Measurements from ENCODE around the gene SPINK1.

The SPINK1 gene

GRCh38 chr5:147784146-147784987 is 47.1 kb downstream of the SPINK1 start:
- CTCF ChIA-PET: interaction anchor here (1.5 kb wide), 1 partner anchor 61 kb away, joined by 3 read pairs; no protein-coding TSS in a partner anchor
- no peaks in the 10 kb centered on the region for H3K9me3 ChIP-seq (ENCODE audit: control extremely low read depth in 1 of 5, control insufficient read depth in 4 of 5, insufficient read depth in 2 of 5, low read depth in 1 of 5, low read length in 4 of 5)
- H3K27ac ChIP-seq (ENCODE audit: insufficient read depth in 1 of 2, low read depth in 1 of 2, low read length in 2 of 2, poor library complexity in 1 of 2, severe bottlenecking in 2 of 2): no peak overlapping the region
- POLR2A ChIA-PET: no interaction called here
- no peaks in the 10 kb centered on the region for H3K36me3 ChIP-seq (ENCODE audit: control insufficient read depth in 4 of 4, insufficient read depth in 4 of 4, low read length in 3 of 4)
- DNase-seq: peak in 1 of 3 donors; percentile 19
- no peak overlapping the region for H3K4me3 ChIP-seq (ENCODE audit: control insufficient read depth in 1 of 7, extremely low read depth in 1 of 7, insufficient read depth in 4 of 7, low read depth in 2 of 7, low read length in 6 of 7)
- H3K4me1 ChIP-seq (ENCODE audit: control extremely low read depth in 1 of 4, control insufficient read depth in 4 of 4, insufficient read depth in 4 of 4, low read length in 3 of 4): peaks cover 0 to 26% (median 12%) of the 10 kb centered on the region in 4 experiments
- H3K27me3 ChIP-seq (replicated peaks in 2 of 5; ENCODE audit: control insufficient read depth in 4 of 5, insufficient read depth in 5 of 5, low read length in 4 of 5): no peaks in the 10 kb centered on the region
- no CpG with 5 or more reads among the region's 8 CpGs for whole genome bisulfite sequencing (ENCODE audit: insufficient coverage)

GRCh38 chr5:147782110-147783028 is 49.1 kb downstream of the SPINK1 start, which contains the start of gene JAKMIP2:
JAKMIP2 (minus strand) TSS chr5:147782728; CDS start chr5:147671806, 110,922 bp downstream.
- 0% methylated on average over 8 of the region's 19 CpGs for WGBS (ENCODE audit: insufficient coverage)
- Histone ChIP-seq H3K4me3 (ENCODE audit: control insufficient read depth in 1 of 7, extremely low read depth in 1 of 7, insufficient read depth in 4 of 7, low read depth in 2 of 7, low read length in 6 of 7) (peak within 1 kb of the TSS; percentile 70 to 98 (median 80)), H3K9me3 (ENCODE audit: control extremely low read depth in 1 of 5, control insufficient read depth in 4 of 5, insufficient read depth in 2 of 5, low read depth in 1 of 5, low read length in 4 of 5) (no peaks in the 10 kb centered on the region), H3K27ac (ENCODE audit: insufficient read depth in 1 of 2, low read depth in 1 of 2, low read length in 2 of 2, poor library complexity in 1 of 2, severe bottlenecking in 2 of 2) (peak within 1 kb of the TSS; percentile 34 to 88), H3K4me1 (ENCODE audit: control extremely low read depth in 1 of 4, control insufficient read depth in 4 of 4, insufficient read depth in 4 of 4, low read length in 3 of 4) (peaks cover 0 to 26% (median 12%) of the 10 kb centered on the region in 4 experiments), H3K36me3 (ENCODE audit: control insufficient read depth in 4 of 4, insufficient read depth in 4 of 4, low read length in 3 of 4) (no peaks in the 10 kb centered on the region), H3K27me3 (replicated peaks in 2 of 5; ENCODE audit: control insufficient read depth in 4 of 5, insufficient read depth in 5 of 5, low read length in 4 of 5) (no peaks in the 10 kb centered on the region)
- POLR2A ChIA-PET: interaction anchor here (0.6 to 0.7 kb wide), 2 partner anchors 22 to 676 kb away, joined by 3 to 4 read pairs; no protein-coding TSS in a partner anchor
- DNase-seq: peak; percentile 97 to 98 (median 98)
- CTCF ChIA-PET: interaction anchor here (0.6 to 4.7 kb wide), 11 partner anchors 14 to 153 kb away, joined by 3 to 19 read pairs (median 4); no protein-coding TSS in a partner anchor

GRCh38 chr5:147780924-147781573 is 50.4 kb downstream of the SPINK1 start:
- CTCF ChIA-PET: interaction anchor here (0.7 to 4.7 kb wide), 4 partner anchors 15 to 152 kb away, joined by 3 to 19 read pairs (median 4); no protein-coding TSS in a partner anchor
- H3K27me3 ChIP-seq (replicated peaks in 2 of 5; ENCODE audit: control insufficient read depth in 4 of 5, insufficient read depth in 5 of 5, low read length in 4 of 5): no peaks in the 10 kb centered on the region
- peak overlapping the region in 1 of 2 experiments; percentile 88 for H3K27ac ChIP-seq (ENCODE audit: insufficient read depth in 1 of 2, low read depth in 1 of 2, low read length in 2 of 2, poor library complexity in 1 of 2, severe bottlenecking in 2 of 2)
- peaks cover 0 to 2% (median 0%) of the 10 kb centered on the region in 5 experiments for H3K9me3 ChIP-seq (ENCODE audit: control extremely low read depth in 1 of 5, control insufficient read depth in 4 of 5, insufficient read depth in 2 of 5, low read depth in 1 of 5, low read length in 4 of 5)
- H3K4me3 ChIP-seq (ENCODE audit: control insufficient read depth in 1 of 7, extremely low read depth in 1 of 7, insufficient read depth in 4 of 7, low read depth in 2 of 7, low read length in 6 of 7): peak overlapping the region in 6 of 7 experiments; percentile 2 to 93 (median 27)
- DNase-seq: no peak
- peaks cover 0 to 26% (median 12%) of the 10 kb centered on the region in 4 experiments for H3K4me1 ChIP-seq (ENCODE audit: control extremely low read depth in 1 of 4, control insufficient read depth in 4 of 4, insufficient read depth in 4 of 4, low read length in 3 of 4)
- 80% methylated on average over 2 of the region's 5 CpGs for WGBS (ENCODE audit: insufficient coverage)
- no peaks in the 10 kb centered on the region for H3K36me3 ChIP-seq (ENCODE audit: control insufficient read depth in 4 of 4, insufficient read depth in 4 of 4, low read length in 3 of 4)
- POLR2A ChIA-PET: no interaction called here

DNA sequence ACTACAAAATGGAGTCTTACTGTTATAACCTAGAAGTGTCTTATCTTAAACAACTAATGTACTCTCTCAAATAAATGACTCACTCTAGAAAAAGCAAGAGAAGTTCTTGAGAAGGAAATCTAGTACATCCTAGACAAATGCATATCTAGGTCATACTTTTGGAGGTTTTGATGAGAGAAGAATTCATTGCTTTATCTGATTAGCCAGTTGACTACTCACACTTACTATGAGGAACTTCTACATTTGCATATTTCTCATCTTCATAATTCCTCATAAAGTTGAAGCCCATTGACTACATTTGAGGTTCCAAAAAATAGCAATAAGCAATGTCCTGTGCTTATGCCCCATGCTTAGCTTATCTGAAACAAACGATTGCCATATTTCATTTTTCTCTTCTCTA is 51.8 kb downstream of the SPINK1 start:
- Histone ChIP-seq H3K9me3 (ENCODE audit: control extremely low read depth in 1 of 5, control insufficient read depth in 4 of 5, insufficient read depth in 2 of 5, low read depth in 1 of 5, low read length in 4 of 5) (peaks cover 0 to 3% (median 0%) of the 10 kb centered on the region in 5 experiments), H3K27ac (ENCODE audit: insufficient read depth in 1 of 2, low read depth in 1 of 2, low read length in 2 of 2, poor library complexity in 1 of 2, severe bottlenecking in 2 of 2) (peak overlapping the region in 1 of 2 experiments; percentile 2), H3K27me3 (replicated peaks in 2 of 5; ENCODE audit: control insufficient read depth in 4 of 5, insufficient read depth in 5 of 5, low read length in 4 of 5) (no peaks in the 10 kb centered on the region), H3K36me3 (ENCODE audit: control insufficient read depth in 4 of 4, insufficient read depth in 4 of 4, low read length in 3 of 4) (no peaks in the 10 kb centered on the region), H3K4me1 (ENCODE audit: control extremely low read depth in 1 of 4, control insufficient read depth in 4 of 4, insufficient read depth in 4 of 4, low read length in 3 of 4) (peaks cover 0 to 26% (median 12%) of the 10 kb centered on the region in 4 experiments), H3K4me3 (ENCODE audit: control insufficient read depth in 1 of 7, extremely low read depth in 1 of 7, insufficient read depth in 4 of 7, low read depth in 2 of 7, low read length in 6 of 7) (peak overlapping the region in 2 of 7 experiments; percentile 13 to 34)
- POLR2A ChIA-PET: no interaction called here
- CTCF ChIA-PET: interaction anchor here (1.0 to 4.7 kb wide), 2 partner anchors 12 to 151 kb away, joined by 3 to 19 read pairs; no protein-coding TSS in a partner anchor
- WGBS (ENCODE audit: insufficient coverage): 100% methylated on average over 1 of the region's 1 CpG
- peak in 1 of 3 donors; percentile 10 for DNase-seq

GRCh38 chr5:147776989-147777388 is 54.5 kb downstream of the SPINK1 start:
- Histone ChIP-seq H3K9me3 (ENCODE audit: control extremely low read depth in 1 of 5, control insufficient read depth in 4 of 5, insufficient read depth in 2 of 5, low read depth in 1 of 5, low read length in 4 of 5) (peaks cover 0 to 3% (median 0%) of the 10 kb centered on the region in 5 experiments), H3K27ac (ENCODE audit: insufficient read depth in 1 of 2, low read depth in 1 of 2, low read length in 2 of 2, poor library complexity in 1 of 2, severe bottlenecking in 2 of 2) (no peak overlapping the region), H3K4me1 (ENCODE audit: control extremely low read depth in 1 of 4, control insufficient read depth in 4 of 4, insufficient read depth in 4 of 4, low read length in 3 of 4) (peaks cover 0 to 21% (median 9%) of the 10 kb centered on the region in 4 experiments), H3K4me3 (ENCODE audit: control insufficient read depth in 1 of 7, extremely low read depth in 1 of 7, insufficient read depth in 4 of 7, low read depth in 2 of 7, low read length in 6 of 7) (no peak overlapping the region), H3K27me3 (replicated peaks in 2 of 5; ENCODE audit: control insufficient read depth in 4 of 5, insufficient read depth in 5 of 5, low read length in 4 of 5) (no peaks in the 10 kb centered on the region), H3K36me3 (ENCODE audit: control insufficient read depth in 4 of 4, insufficient read depth in 4 of 4, low read length in 3 of 4) (no peaks in the 10 kb centered on the region)
- WGBS (ENCODE audit: insufficient coverage): 100% methylated on average over 3 of the region's 4 CpGs
- DNase-seq: no peak
- CTCF ChIA-PET: interaction anchor here (1.5 kb wide), 1 partner anchor 45 kb away, joined by 4 read pairs; no protein-coding TSS in a partner anchor
- POLR2A ChIA-PET: no interaction called here
